Caco-2 (cell line): ENCODE measurements around the gene LDLRAD4. TPM values are rescaled to one million over a fixed set of nuclear protein-coding genes. Genes with fewer than 3 reads are reported as not detected.

ENCODE experiments used
- BruUV-seq: library from RNA; stranded (reverse); fragments of 400-500 nt; replicated peaks from 2 replicates; lab custom pipeline; 2021; lab: Mats Ljungman, UMichigan
- CTCF ChIA-PET: fragments of 300-600 bp; sonication (Branson Sonifier 250); formaldehyde crosslinking; loops from one replicate; lab custom pipeline; 2022; ENCODE audit warnings: antibody characterized with exemption; lab: Charles Lee
- POLR2A ChIA-PET: fragments of 300-600 bp; sonication (Branson Sonifier 250); formaldehyde crosslinking; loops from one replicate; lab custom pipeline; 2022; ENCODE audit warnings: antibody characterized with exemption; lab: Charles Lee
- DNase-seq, 2 experiments: peaks; one replicate each; pipeline versions ENCODE4 v3.0.0 to v3.0.0-alpha.2; 2020 to 2022
- H3K27me3 ChIP-seq: replicated peaks from 2 replicates; pipeline ENCODE4 v1.6.0; 2011; ENCODE audit warnings: low read length; ENCODE audit not compliant: control insufficient read depth, insufficient read depth
- H3K36me3 ChIP-seq: 2 replicates; pipeline ENCODE4 v1.5.1; 2011; ENCODE audit warnings: low read length; ENCODE audit not compliant: control insufficient read depth, insufficient read depth
- H3K4me1 ChIP-seq: fragments of 250-450 bp; sonication (Bioruptor Pico); 2 replicates; pipeline ENCODE4 v1.5.1; 2020; ENCODE audit warnings: mild to moderate bottlenecking
- H3K4me3 ChIP-seq: 2 replicates; pipeline ENCODE4 v1.5.1; 2011; ENCODE audit warnings: low read depth, mild to moderate bottlenecking, control low read depth, low read length
- H3K9me3 ChIP-seq: fragments of 250-450 bp; sonication (Bioruptor Pico); 2 replicates; pipeline ENCODE4 v1.5.1; 2020; ENCODE audit warnings: mild to moderate bottlenecking, moderate library complexity
- H3K27ac Mint-ChIP-seq: one replicate; pipeline ENCODE4 v1.8.0; 2022; ENCODE audit warnings: mixed read lengths; ENCODE audit not compliant: unreplicated experiment
- H3K27me3 Mint-ChIP-seq: one replicate; pipeline ENCODE4 v1.8.0; 2022; ENCODE audit warnings: mixed read lengths; ENCODE audit not compliant: insufficient read depth, unreplicated experiment
- H3K36me3 Mint-ChIP-seq: one replicate; pipeline ENCODE4 v1.8.0; 2022; ENCODE audit warnings: mild to moderate bottlenecking, mixed read lengths; ENCODE audit not compliant: insufficient read depth, unreplicated experiment
- H3K4me1 Mint-ChIP-seq: one replicate; pipeline ENCODE4 v1.8.0; 2022; ENCODE audit warnings: low read depth, mixed read lengths; ENCODE audit not compliant: unreplicated experiment
- H3K4me3 Mint-ChIP-seq: one replicate; pipeline ENCODE4 v1.8.0; 2022; ENCODE audit warnings: mild to moderate bottlenecking, moderate library complexity, mixed read lengths; ENCODE audit not compliant: unreplicated experiment
- H3K9me3 Mint-ChIP-seq: one replicate; pipeline ENCODE4 v1.8.0; 2022; ENCODE audit warnings: mixed read lengths; ENCODE audit not compliant: unreplicated experiment
- intact Hi-C: fragments of 100-400 bp; cut with micrococcal nuclease; formaldehyde crosslinking; loops from one replicate; pipeline ENCODE4 v1.10.0; 2022; ENCODE audit not compliant: unreplicated experiment
- total RNA-seq: library from RNA; stranded (reverse); gene quantifications from 2 replicates; pipeline ENCODE4 v1.2.3, GENCODE V29; 2022
- TF ChIP-seq, protein P1 (sequence below), 2 experiments: fragments of 200-600 bp in 1 of 2; IDR thresholded peaks; 1 replicate in 1 of 2; 2 replicates in 1 of 2; pipeline versions ENCODE4 v1.5.1 to v1.8.0; 2011 to 2022; ENCODE audit warnings: antibody characterized with exemption in 1 of 2, control low read depth in 1 of 2, inconsistent platforms in 1 of 2, low read depth in 1 of 2, low read length in 1 of 2, mild to moderate bottlenecking in 1 of 2, moderate library complexity in 1 of 2; ENCODE audit not compliant: insufficient read depth in 1 of 2, severe bottlenecking in 1 of 2, unreplicated experiment in 1 of 2

LDLRAD4 gene
- total RNA-seq, 1 experiment from 2014 or later, result 1.2 TPM

- BruUV-seq, result no TSS peak
- H3K4me1 Mint-ChIP-seq, result no peaks in the 10 kb centered on the region
- ChIA-PET CTCF (no interaction called here), POLR2A (no interaction called here)
- H3K27me3 ChIP-seq, result no peaks in the 10 kb centered on the region
- no peaks in the 10 kb centered on the region for H3K4me1 ChIP-seq
- TF ChIP-seq, protein P1, sequence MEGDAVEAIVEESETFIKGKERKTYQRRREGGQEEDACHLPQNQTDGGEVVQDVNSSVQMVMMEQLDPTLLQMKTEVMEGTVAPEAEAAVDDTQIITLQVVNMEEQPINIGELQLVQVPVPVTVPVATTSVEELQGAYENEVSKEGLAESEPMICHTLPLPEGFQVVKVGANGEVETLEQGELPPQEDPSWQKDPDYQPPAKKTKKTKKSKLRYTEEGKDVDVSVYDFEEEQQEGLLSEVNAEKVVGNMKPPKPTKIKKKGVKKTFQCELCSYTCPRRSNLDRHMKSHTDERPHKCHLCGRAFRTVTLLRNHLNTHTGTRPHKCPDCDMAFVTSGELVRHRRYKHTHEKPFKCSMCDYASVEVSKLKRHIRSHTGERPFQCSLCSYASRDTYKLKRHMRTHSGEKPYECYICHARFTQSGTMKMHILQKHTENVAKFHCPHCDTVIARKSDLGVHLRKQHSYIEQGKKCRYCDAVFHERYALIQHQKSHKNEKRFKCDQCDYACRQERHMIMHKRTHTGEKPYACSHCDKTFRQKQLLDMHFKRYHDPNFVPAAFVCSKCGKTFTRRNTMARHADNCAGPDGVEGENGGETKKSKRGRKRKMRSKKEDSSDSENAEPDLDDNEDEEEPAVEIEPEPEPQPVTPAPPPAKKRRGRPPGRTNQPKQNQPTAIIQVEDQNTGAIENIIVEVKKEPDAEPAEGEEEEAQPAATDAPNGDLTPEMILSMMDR (IDR thresholded peaks at IDR 0.05; ENCODE audit: insufficient read depth in 1 of 2, low read depth in 1 of 2, low read length in 1 of 2, severe bottlenecking in 1 of 2, unreplicated experiment in 1 of 2), result no peak
- H3K36me3 Mint-ChIP-seq, result no peaks in the 10 kb centered on the region
- DNase-seq, result no peak
- H3K27ac Mint-ChIP-seq, result no peak overlapping the region
- H3K4me3 Mint-ChIP-seq, result no peak overlapping the region
- no peak overlapping the region for H3K4me3 ChIP-seq
- H3K9me3 ChIP-seq, result no peaks in the 10 kb centered on the region
- H3K9me3 Mint-ChIP-seq, result peaks cover 10% of the 10 kb centered on the region
- intact Hi-C loops, result no loop called here
- H3K36me3 ChIP-seq, result no peaks in the 10 kb centered on the region
- peaks cover 7% of the 10 kb centered on the region for H3K27me3 Mint-ChIP-seq
Measured at GRCh38 chr18:13465124-13465446, 246.5 kb downstream of the LDLRAD4 start.

GRCh38 chr18:13465476-13465875, 246.9 kb downstream of the LDLRAD4 start:
- CTCF ChIA-PET, result no interaction called here
- DNase-seq, result no peak

GRCh38 chr18:13470516-13471197, 252.1 kb downstream of the LDLRAD4 start:
- Mint-ChIP-seq H3K36me3 (no peaks in the 10 kb centered on the region), H3K27me3 (peaks cover 6% of the 10 kb centered on the region), H3K4me1 (no peaks in the 10 kb centered on the region), H3K4me3 (no peak overlapping the region), H3K27ac (no peak overlapping the region), H3K9me3 (no peaks in the 10 kb centered on the region)
- CTCF ChIA-PET, result no interaction called here
- intact Hi-C loops, result no loop called here
- TF ChIP-seq, protein P1 (IDR thresholded peaks at IDR 0.05; ENCODE audit: insufficient read depth in 1 of 2, low read depth in 1 of 2, low read length in 1 of 2, severe bottlenecking in 1 of 2, unreplicated experiment in 1 of 2), result no peak
- POLR2A ChIA-PET, result no interaction called here
- Histone ChIP-seq H3K9me3 (no peaks in the 10 kb centered on the region), H3K36me3 (no peaks in the 10 kb centered on the region), H3K4me1 (no peaks in the 10 kb centered on the region), H3K27me3 (0 out of 2 replicates have a peak, but pooled peaks cover 1% of the 10 kb centered on the region), H3K4me3 (no peak overlapping the region)
- DNase-seq, result no peak
- no TSS peak for BruUV-seq

More at GRCh38 chr18:13465476-13465875, 246.9 kb downstream of the LDLRAD4 start:
- H3K27ac Mint-ChIP-seq, result no peak overlapping the region
- intact Hi-C loops, result no loop called here
- POLR2A ChIA-PET, result no interaction called here
- no peaks in the 10 kb centered on the region for H3K9me3 ChIP-seq
- H3K36me3 ChIP-seq, result no peaks in the 10 kb centered on the region
- H3K4me1 Mint-ChIP-seq, result no peaks in the 10 kb centered on the region
- BruUV-seq, result no TSS peak
- no peak overlapping the region for H3K4me3 ChIP-seq
- H3K27me3 Mint-ChIP-seq, result peaks cover 7% of the 10 kb centered on the region
- no peak overlapping the region for H3K4me3 Mint-ChIP-seq
- H3K36me3 Mint-ChIP-seq, result no peaks in the 10 kb centered on the region
- peaks cover 10% of the 10 kb centered on the region for H3K9me3 Mint-ChIP-seq
- TF ChIP-seq, protein P1 (IDR thresholded peaks at IDR 0.05; ENCODE audit: insufficient read depth in 1 of 2, low read depth in 1 of 2, low read length in 1 of 2, severe bottlenecking in 1 of 2, unreplicated experiment in 1 of 2), result no peak
- no peaks in the 10 kb centered on the region for H3K4me1 ChIP-seq
- no peaks in the 10 kb centered on the region for H3K27me3 ChIP-seq
